AG09319 (cell line): ENCODE results near the gene TAF13.

Experiments used
- DNase-seq: peaks from one replicate; pipeline ENCODE4 v3.0.0-alpha.2; 2010; ENCODE audit warnings: low read depth; ENCODE audit errors: extremely low read depth
- TF ChIP-seq, protein P1 (sequence below): IDR thresholded peaks from 2 replicates; pipeline ENCODE4 v1.5.1; 2011; ENCODE audit warnings: low read depth, mild to moderate bottlenecking, inconsistent platforms, low read length, moderate library complexity

TAF13 gene

DNA sequence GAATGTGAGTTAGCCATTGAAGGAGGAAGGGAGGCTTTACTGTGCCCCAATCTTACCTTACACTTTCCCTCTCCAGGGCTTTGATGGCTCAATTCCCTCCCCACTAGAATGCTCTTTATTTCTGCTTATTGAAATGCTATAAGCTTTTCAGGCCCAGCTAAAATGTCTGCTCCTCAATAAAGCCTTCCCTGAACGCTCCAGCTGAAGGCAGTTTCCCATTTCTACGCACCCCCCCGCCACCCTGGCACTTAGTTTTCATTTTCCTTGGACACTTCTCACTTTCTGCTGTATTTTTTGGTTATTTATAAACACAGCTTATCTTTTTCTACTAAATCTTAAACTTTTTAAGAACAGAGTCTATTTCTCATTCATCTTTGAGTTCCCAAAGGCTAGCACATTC, 7.7 kb upstream of the TAF13 start:
- TF ChIP-seq, protein P1, sequence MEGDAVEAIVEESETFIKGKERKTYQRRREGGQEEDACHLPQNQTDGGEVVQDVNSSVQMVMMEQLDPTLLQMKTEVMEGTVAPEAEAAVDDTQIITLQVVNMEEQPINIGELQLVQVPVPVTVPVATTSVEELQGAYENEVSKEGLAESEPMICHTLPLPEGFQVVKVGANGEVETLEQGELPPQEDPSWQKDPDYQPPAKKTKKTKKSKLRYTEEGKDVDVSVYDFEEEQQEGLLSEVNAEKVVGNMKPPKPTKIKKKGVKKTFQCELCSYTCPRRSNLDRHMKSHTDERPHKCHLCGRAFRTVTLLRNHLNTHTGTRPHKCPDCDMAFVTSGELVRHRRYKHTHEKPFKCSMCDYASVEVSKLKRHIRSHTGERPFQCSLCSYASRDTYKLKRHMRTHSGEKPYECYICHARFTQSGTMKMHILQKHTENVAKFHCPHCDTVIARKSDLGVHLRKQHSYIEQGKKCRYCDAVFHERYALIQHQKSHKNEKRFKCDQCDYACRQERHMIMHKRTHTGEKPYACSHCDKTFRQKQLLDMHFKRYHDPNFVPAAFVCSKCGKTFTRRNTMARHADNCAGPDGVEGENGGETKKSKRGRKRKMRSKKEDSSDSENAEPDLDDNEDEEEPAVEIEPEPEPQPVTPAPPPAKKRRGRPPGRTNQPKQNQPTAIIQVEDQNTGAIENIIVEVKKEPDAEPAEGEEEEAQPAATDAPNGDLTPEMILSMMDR: no peak
- no peak for DNase-seq

DNA sequence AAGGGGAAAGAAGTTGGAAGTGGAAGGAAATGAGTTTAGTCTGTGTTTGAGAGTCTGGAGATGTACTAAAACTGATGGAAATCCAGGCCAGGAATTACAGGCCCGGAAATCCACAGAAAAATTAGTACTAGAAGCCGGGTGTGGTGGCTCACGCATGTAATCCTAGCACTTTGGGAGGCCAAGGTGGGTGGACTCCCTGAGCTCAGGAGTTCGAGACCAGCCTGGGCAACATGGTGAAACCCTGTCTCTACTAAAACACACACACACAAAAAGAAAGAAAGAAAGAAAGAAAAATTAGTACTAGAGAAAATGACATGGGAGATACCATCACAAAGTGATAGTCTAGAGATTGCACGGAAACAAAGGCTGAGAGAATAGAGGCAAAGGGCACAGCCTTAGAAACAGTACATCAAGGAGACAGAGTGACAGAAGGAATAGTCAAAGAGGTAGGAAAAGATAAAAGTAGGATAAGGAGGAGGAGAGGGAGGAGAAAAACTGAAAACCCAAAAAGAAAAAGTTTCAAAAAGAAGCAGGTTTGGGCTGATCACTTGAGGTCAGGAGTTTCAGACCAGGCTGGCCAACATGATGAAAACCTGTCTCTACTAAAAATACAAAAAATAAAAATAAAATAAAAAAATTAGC, 4.8 kb upstream of the TAF13 start:
- TF ChIP-seq, protein P1: no peak
- no peak for DNase-seq

DNA sequence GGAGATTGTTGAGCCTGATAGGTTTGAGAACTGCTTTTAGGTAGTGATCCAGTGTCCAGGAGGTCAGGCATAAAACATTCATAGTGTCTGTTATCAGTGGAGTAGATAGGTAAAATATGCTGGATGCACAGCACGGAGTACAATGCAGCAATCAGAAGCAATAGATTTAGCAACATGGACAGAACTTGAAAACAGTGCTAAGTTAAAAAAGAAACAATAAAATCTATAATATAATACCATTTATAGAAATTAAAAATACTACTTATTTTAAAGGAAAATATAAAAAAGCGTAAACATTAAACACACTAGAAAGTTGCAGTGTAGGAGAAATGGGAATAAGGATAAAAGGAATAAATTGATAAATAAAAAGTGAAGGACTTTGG, 3.4 kb upstream of the TAF13 start:
- DNase-seq: no peak
- TF ChIP-seq, protein P1: no peak

DNA sequence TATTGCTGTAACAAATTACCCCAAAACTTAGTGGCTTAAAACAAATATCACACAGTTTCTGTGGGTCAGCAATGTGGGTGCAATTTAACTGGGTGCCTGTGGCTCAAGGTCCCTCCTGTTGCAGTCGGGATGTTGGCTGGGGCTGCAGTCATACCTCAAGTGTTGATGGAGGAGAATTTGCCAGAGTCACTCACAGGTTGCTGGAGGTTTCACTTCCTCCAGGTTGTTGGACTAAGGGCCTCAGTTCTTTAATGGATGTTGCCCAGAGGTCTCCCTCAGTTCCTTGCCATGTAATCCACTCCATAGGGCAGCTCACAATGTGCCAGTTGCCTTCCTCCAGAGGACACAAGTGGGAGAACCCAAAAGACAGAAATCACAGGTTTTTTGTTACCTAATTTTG, 2.5 kb upstream of the TAF13 start:
- DNase-seq: no peak
- TF ChIP-seq, protein P1: no peak

DNA sequence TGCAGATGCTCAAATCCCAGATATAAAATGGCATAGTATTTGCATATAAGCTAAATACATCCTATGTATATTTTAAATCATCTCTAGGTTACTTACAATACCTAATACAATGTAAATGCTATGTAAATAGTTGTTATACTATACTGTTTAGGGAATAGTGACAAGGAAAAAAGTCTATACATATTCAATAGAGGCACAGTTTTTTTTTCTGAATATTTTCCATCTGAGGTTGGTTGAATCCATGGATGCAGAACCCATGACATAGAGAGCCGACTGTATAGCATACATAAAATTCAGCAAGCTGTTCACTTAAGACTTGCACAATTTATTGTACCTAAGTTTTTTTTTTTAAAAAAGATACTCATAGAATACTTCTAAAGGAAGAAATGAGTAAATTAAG, 6.5 kb downstream of the TAF13 start:
- TF ChIP-seq, protein P1: no peak
- DNase-seq: no peak

DNA sequence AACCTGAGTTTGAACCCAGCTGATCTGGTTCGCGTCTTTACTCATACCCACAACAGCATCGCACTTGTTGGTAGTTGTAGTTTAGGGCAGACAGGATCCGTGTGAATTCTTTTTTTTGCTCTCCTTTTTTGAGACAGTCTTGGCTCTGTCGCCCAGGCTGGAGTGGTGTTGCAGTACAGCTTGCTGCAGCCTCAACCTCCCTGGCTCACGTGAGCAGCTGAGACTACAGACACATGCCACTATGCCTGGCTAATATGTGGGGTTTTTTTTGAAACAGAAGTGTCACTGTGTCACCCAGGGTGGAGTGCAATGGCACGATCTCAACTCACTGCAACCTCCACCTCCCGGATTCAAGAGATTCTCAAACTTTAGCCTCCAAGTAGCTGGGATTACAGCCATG, 7.9 kb downstream of the TAF13 start:
- TF ChIP-seq, protein P1: no peak
- DNase-seq: no peak

DNA sequence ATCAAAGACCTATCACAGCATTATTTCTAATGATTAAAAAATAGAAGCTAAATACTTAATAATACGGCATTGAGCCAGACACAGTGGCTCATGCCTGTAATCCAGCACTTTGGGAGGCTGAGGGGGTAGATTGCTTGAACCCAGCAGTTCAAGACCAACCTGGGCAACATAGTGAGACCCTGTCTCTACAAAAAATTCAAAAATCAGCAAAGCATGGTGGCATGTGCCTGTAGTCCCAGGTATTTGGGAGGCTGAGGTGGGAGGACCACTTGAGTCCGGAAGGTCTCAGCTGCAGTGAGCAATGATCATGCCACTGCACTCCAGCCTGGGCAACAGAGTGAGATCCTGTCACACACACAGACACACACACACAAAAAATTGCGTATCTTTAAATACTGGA, 10.7 kb downstream of the TAF13 start:
- TF ChIP-seq, protein P1: no peak
- no peak for DNase-seq
